Gastroesophageal sphincter (tissue), 3 donors: Measurements from ENCODE around the gene FMN2.

ENCODE experiments used
- POLR2A ChIP-seq, 2 donors: fragments of 450-650 bp; IDR thresholded peaks; one replicate each; pipeline ENCODE4 v1.6.1; 2017; ENCODE audit warnings: antibody characterized with exemption in 2 of 2, mild to moderate bottlenecking in 2 of 2, moderate library complexity in 1 of 2
- TF ChIP-seq, protein P1 (sequence below), 4 experiments: fragments of 200-600 bp in 2 of 4; fragments of 450-650 bp in 2 of 4; sonication (generic) in 1 of 4; IDR thresholded peaks; one replicate each; pipeline ENCODE4 v1.5.1; 2017 to 2019; ENCODE audit warnings: antibody characterized with exemption in 4 of 4, mild to moderate bottlenecking in 2 of 4, moderate library complexity in 2 of 4

DNA sequence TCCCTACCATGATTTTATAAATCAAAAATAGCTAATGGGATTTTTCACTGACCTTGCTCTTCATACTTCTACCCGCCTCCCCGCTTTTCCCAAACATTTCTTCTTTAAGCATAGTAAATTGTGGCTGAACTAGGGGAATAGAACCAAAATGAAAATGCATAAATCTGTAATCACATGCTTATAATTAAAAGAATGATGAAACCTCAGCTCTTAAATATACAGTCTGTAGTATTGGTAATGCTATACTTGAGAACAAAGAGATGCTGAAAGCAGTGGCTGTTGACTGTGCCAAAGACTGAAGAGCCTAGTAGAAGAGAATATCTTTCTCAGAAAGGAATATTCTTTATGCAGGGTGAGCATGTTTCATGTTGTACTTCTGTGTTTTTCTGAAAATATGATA lies 271.1 kb downstream of the FMN2 start:
- TF ChIP-seq, protein P1, sequence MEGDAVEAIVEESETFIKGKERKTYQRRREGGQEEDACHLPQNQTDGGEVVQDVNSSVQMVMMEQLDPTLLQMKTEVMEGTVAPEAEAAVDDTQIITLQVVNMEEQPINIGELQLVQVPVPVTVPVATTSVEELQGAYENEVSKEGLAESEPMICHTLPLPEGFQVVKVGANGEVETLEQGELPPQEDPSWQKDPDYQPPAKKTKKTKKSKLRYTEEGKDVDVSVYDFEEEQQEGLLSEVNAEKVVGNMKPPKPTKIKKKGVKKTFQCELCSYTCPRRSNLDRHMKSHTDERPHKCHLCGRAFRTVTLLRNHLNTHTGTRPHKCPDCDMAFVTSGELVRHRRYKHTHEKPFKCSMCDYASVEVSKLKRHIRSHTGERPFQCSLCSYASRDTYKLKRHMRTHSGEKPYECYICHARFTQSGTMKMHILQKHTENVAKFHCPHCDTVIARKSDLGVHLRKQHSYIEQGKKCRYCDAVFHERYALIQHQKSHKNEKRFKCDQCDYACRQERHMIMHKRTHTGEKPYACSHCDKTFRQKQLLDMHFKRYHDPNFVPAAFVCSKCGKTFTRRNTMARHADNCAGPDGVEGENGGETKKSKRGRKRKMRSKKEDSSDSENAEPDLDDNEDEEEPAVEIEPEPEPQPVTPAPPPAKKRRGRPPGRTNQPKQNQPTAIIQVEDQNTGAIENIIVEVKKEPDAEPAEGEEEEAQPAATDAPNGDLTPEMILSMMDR (IDR thresholded peaks at IDR 0.05) = no peak
- no peak for TF ChIP-seq POLR2A (IDR thresholded peaks at IDR 0.05)
